SK-N-SH (cell line): ENCODE data around the gene ADAMTS19.

ENCODE experiments used
- CTCF ChIP-seq: fragments of 200-600 bp; sonication (generic); IDR thresholded peaks from 2 replicates; pipeline ENCODE4 v1.6.1; 2017; ENCODE audit warnings: antibody characterized with exemption, mild to moderate bottlenecking, moderate library complexity
- MEF2A ChIP-seq: IDR thresholded peaks from 2 replicates; pipeline ENCODE4 v1.4.0; 2012; ENCODE audit warnings: low read depth, borderline replicate concordance

- TF ChIP-seq CTCF (no peak), MEF2A (no peak)
These were observed 81.0 kb downstream of the ADAMTS19 start for GRCh38 chr5:129541051-129541450.
